GM12874 (cell line): ENCODE data around the gene NDFIP1.

Experiments used
- CTCF ChIP-seq: IDR thresholded peaks from 2 replicates; pipeline ENCODE4 v1.5.1; 2011; ENCODE audit warnings: low read depth, mild to moderate bottlenecking, control low read depth, low read length, moderate library complexity; ENCODE audit not compliant: insufficient read depth

Gene NDFIP1

GRCh38 chr5:142072488-142072887, 36.1 kb upstream of the NDFIP1 start:
- TF ChIP-seq CTCF, result no peak

GRCh38 chr5:142073362-142073988, 35.1 kb upstream of the NDFIP1 start:
- TF ChIP-seq CTCF, result no peak

GRCh38 chr5:142074006-142074405, 34.6 kb upstream of the NDFIP1 start:
- no peak for TF ChIP-seq CTCF

GRCh38 chr5:142078221-142078620, 30.4 kb upstream of the NDFIP1 start:
- TF ChIP-seq CTCF, result no peak

- no peak for TF ChIP-seq CTCF
Measured at GRCh38 chr5:142078706-142079105, 29.9 kb upstream of the NDFIP1 start.

GRCh38 chr5:142079306-142079721, 29.3 kb upstream of the NDFIP1 start:
- TF ChIP-seq CTCF, result no peak

- TF ChIP-seq CTCF, result no peak
Measured at GRCh38 chr5:142080248-142080647, 28.3 kb upstream of the NDFIP1 start.
